ENCODE results near the gene CNTNAP2. TPM values are rescaled to one million over a fixed set of nuclear protein-coding genes. Genes with fewer than 3 reads are reported as not detected.

The CNTNAP2 gene
- total RNA-seq, 2 experiments from 2014 or later, result 0.28 TPM; not detected in 1

- TF ChIP-seq, protein P1, sequence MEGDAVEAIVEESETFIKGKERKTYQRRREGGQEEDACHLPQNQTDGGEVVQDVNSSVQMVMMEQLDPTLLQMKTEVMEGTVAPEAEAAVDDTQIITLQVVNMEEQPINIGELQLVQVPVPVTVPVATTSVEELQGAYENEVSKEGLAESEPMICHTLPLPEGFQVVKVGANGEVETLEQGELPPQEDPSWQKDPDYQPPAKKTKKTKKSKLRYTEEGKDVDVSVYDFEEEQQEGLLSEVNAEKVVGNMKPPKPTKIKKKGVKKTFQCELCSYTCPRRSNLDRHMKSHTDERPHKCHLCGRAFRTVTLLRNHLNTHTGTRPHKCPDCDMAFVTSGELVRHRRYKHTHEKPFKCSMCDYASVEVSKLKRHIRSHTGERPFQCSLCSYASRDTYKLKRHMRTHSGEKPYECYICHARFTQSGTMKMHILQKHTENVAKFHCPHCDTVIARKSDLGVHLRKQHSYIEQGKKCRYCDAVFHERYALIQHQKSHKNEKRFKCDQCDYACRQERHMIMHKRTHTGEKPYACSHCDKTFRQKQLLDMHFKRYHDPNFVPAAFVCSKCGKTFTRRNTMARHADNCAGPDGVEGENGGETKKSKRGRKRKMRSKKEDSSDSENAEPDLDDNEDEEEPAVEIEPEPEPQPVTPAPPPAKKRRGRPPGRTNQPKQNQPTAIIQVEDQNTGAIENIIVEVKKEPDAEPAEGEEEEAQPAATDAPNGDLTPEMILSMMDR (conservative IDR thresholded peaks at IDR 0.05; ENCODE audit: low read length), result no peak
- TF ChIP-seq EZH2phosphoT487 (IDR thresholded peaks at IDR 0.05; ENCODE audit: borderline replicate concordance, low read depth, low read length), result no peak
- no peaks in the 10 kb centered on the region for H3K9me2 ChIP-seq (ENCODE audit: insufficient read depth, low read length)
- no peak overlapping the region for H3K4me3 ChIP-seq (ENCODE audit: low read depth, low read length, poor library complexity, severe bottlenecking)
- no peak overlapping the region for H3K4me2 ChIP-seq (ENCODE audit: low read length)
- no peak overlapping the region for H2AFZ ChIP-seq (ENCODE audit: low read length)
- H3K9me3 ChIP-seq (ENCODE audit: low read length), result no peaks in the 10 kb centered on the region
- no peaks in the 10 kb centered on the region for H3K79me2 ChIP-seq (ENCODE audit: insufficient read depth, low read depth, low read length)
- no peaks in the 10 kb centered on the region for H3K36me3 ChIP-seq (ENCODE audit: insufficient read depth, low read length)
- H4K20me1 ChIP-seq (ENCODE audit: insufficient read depth, low read length), result no peaks in the 10 kb centered on the region
- intact Hi-C loops (cut with micrococcal nuclease; ENCODE audit: unreplicated experiment), result no loop called here
- DNase-seq (ENCODE audit: low spot score), result no peak
- ChIA-PET CTCF (ENCODE audit: unreplicated experiment) (no interaction called here), POLR2A (no interaction called here)
- no TSS peak for BruUV-seq (replicated peaks)
- H3K4me1 ChIP-seq (ENCODE audit: insufficient read depth, low read length, poor library complexity, severe bottlenecking), result no peaks in the 10 kb centered on the region
- H3K27ac ChIP-seq (ENCODE audit: low read depth, low read length, poor library complexity, severe bottlenecking), result no peak overlapping the region
Observed at GRCh38 chr7:148095066-148095465, 1978.5 kb downstream of the CNTNAP2 start.

- Histone ChIP-seq H4K20me1 (ENCODE audit: insufficient read depth, low read length) (no peaks in the 10 kb centered on the region), H2AFZ (ENCODE audit: low read length) (no peak overlapping the region), H3K36me3 (ENCODE audit: insufficient read depth, low read length) (no peaks in the 10 kb centered on the region), H3K9me2 (ENCODE audit: insufficient read depth, low read length) (no peaks in the 10 kb centered on the region), H3K4me2 (ENCODE audit: low read length) (no peak overlapping the region), H3K9me3 (ENCODE audit: low read length) (no peaks in the 10 kb centered on the region), H3K4me3 (ENCODE audit: low read depth, low read length, poor library complexity, severe bottlenecking) (no peak overlapping the region), H3K79me2 (ENCODE audit: insufficient read depth, low read depth, low read length) (no peaks in the 10 kb centered on the region), H3K27ac (ENCODE audit: low read depth, low read length, poor library complexity, severe bottlenecking) (no peak overlapping the region), H3K4me1 (ENCODE audit: insufficient read depth, low read length, poor library complexity, severe bottlenecking) (no peaks in the 10 kb centered on the region)
- TF ChIP-seq, protein P1 (conservative IDR thresholded peaks at IDR 0.05; ENCODE audit: low read length), result no peak
- no peak for TF ChIP-seq EZH2phosphoT487 (IDR thresholded peaks at IDR 0.05; ENCODE audit: borderline replicate concordance, low read depth, low read length)
- ChIA-PET POLR2A (no interaction called here), CTCF (ENCODE audit: unreplicated experiment) (no interaction called here)
- no peak for DNase-seq (ENCODE audit: low spot score)
- intact Hi-C loops (cut with micrococcal nuclease; ENCODE audit: unreplicated experiment), result no loop called here
- no TSS peak for BruUV-seq (replicated peaks)
Observed at GRCh38 chr7:148104136-148104716, 1987.6 kb downstream of the CNTNAP2 start.

DNA sequence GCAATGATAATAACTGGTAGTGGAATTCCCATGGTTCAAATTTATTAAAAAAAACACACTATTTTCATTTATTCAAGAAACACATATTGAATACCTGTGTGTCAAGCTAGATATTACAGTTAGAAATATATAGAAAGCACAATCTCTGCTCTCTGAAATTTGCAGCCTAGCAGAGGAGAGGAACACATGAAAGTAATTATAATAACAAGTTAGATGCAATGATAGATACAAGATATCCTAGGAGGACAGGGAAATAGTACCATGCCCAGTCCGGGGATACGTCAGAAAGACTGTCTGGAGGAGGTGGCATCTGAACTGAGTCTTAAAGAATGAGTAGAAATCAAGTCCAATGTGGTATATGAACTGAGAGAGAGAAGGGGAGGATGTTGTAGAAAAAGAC lies 1988.3 kb downstream of the CNTNAP2 start:
- ChIA-PET POLR2A (interaction anchor here (0.7 kb wide), 1 partner anchor 155 kb away, joined by 3 read pairs; no protein-coding TSS in a partner anchor), CTCF (ENCODE audit: unreplicated experiment) (no interaction called here)
- no peaks in the 10 kb centered on the region for H3K9me3 ChIP-seq (ENCODE audit: low read length)
- H3K9me2 ChIP-seq (ENCODE audit: insufficient read depth, low read length), result no peaks in the 10 kb centered on the region
- TF ChIP-seq, protein P1 (conservative IDR thresholded peaks at IDR 0.05; ENCODE audit: low read length), result no peak
- no peak for TF ChIP-seq EZH2phosphoT487 (IDR thresholded peaks at IDR 0.05; ENCODE audit: borderline replicate concordance, low read depth, low read length)
- intact Hi-C loops (cut with micrococcal nuclease; ENCODE audit: unreplicated experiment), result no loop called here
- no peaks in the 10 kb centered on the region for H4K20me1 ChIP-seq (ENCODE audit: insufficient read depth, low read length)
- H3K4me1 ChIP-seq (ENCODE audit: insufficient read depth, low read length, poor library complexity, severe bottlenecking), result no peaks in the 10 kb centered on the region
- H3K36me3 ChIP-seq (ENCODE audit: insufficient read depth, low read length), result no peaks in the 10 kb centered on the region
- no peak overlapping the region for H2AFZ ChIP-seq (ENCODE audit: low read length)
- no TSS peak for BruUV-seq (replicated peaks)
- DNase-seq (ENCODE audit: low spot score), result no peak
- H3K4me2 ChIP-seq (ENCODE audit: low read length), result no peak overlapping the region
- no peak overlapping the region for H3K27ac ChIP-seq (ENCODE audit: low read depth, low read length, poor library complexity, severe bottlenecking)
- H3K4me3 ChIP-seq (ENCODE audit: low read depth, low read length, poor library complexity, severe bottlenecking), result no peak overlapping the region
- no peaks in the 10 kb centered on the region for H3K79me2 ChIP-seq (ENCODE audit: insufficient read depth, low read depth, low read length)
